ENCODE results near the gene AXIN1.
A peak's percentile ranks its signal among the peaks of the same experiment; 100 is the strongest.
"Not testable (repeated sequence)": the region's sequence is repeated elsewhere in the genome, so short reads cannot be mapped to it uniquely, and the experiment has no call there.

AXIN1 gene

GRCh38 chr16:370979-371514 lies 18.5 kb upstream of the AXIN1 start:
- FAIRE-seq, result no peak
- no peak for DNase-seq (ENCODE audit: insufficient read length, low spot score)

- FAIRE-seq (peak; percentile 99), DNase-seq (ENCODE audit: insufficient read length, low spot score) (peak; percentile 100)
These were observed 17.9 kb upstream of the AXIN1 start, which contains the start of gene MRPL28 for GRCh38 chr16:370443-370842. Gene MRPL28, minus strand, starts transcription at chr16:370538. Its CDS starts 320 bp downstream, at chr16:370218.

- DNase-seq (ENCODE audit: insufficient read length, low spot score), result no peak
- no peak for FAIRE-seq
These were observed 17.4 kb upstream of the AXIN1 start for GRCh38 chr16:369866-370436.

- DNase-seq (ENCODE audit: insufficient read length, low spot score) (no peak), FAIRE-seq (no peak)
These were observed 16.8 kb upstream of the AXIN1 start for GRCh38 chr16:369275-369865.

- no peak for DNase-seq (ENCODE audit: insufficient read length, low spot score)
- FAIRE-seq, result no peak
These were observed 16.1 kb upstream of the AXIN1 start for GRCh38 chr16:368388-369158.

- FAIRE-seq (no peak), DNase-seq (ENCODE audit: insufficient read length, low spot score) (no peak)
These were observed 14.9 kb upstream of the AXIN1 start for GRCh38 chr16:367333-367903.

- FAIRE-seq (no peak), DNase-seq (ENCODE audit: insufficient read length, low spot score) (no peak)
These were observed 14.0 kb upstream of the AXIN1 start for GRCh38 chr16:366476-366875.

GRCh38 chr16:364595-365491 lies 12.3 kb upstream of the AXIN1 start:
- FAIRE-seq (no peak), DNase-seq (ENCODE audit: insufficient read length, low spot score) (no peak)

- FAIRE-seq (no peak), DNase-seq (ENCODE audit: insufficient read length, low spot score) (no peak)
These were observed 11.4 kb upstream of the AXIN1 start for GRCh38 chr16:363766-364490.

GRCh38 chr16:363110-363765 lies 10.7 kb upstream of the AXIN1 start:
- FAIRE-seq (no peak), DNase-seq (ENCODE audit: insufficient read length, low spot score) (no peak)

GRCh38 chr16:362702-362999 lies 10.1 kb upstream of the AXIN1 start:
- not testable (repeated sequence) for FAIRE-seq

GRCh38 chr16:361872-362701 lies 9.6 kb upstream of the AXIN1 start:
- DNase-seq (ENCODE audit: insufficient read length, low spot score) (peak; percentile 99), FAIRE-seq (peak; percentile 95)

More at GRCh38 chr16:362702-362999, 10.1 kb upstream of the AXIN1 start:
- not testable (repeated sequence) for DNase-seq (ENCODE audit: insufficient read length, low spot score)

- FAIRE-seq, result no peak
- DNase-seq (ENCODE audit: insufficient read length, low spot score), result no peak
These were observed 8.9 kb upstream of the AXIN1 start for GRCh38 chr16:361341-361871.

GRCh38 chr16:360698-361336 lies 8.3 kb upstream of the AXIN1 start:
- DNase-seq (ENCODE audit: insufficient read length, low spot score) (no peak), FAIRE-seq (no peak)

- FAIRE-seq (no peak), DNase-seq (ENCODE audit: insufficient read length, low spot score) (no peak)
These were observed 7.6 kb upstream of the AXIN1 start for GRCh38 chr16:359871-360697.

GRCh38 chr16:359067-359763 lies 6.7 kb upstream of the AXIN1 start:
- no peak for DNase-seq (ENCODE audit: insufficient read length, low spot score)
- FAIRE-seq, result no peak
